ENCODE results near the gene LIPA. TPM values are rescaled to one million over a fixed set of nuclear protein-coding genes. Genes with fewer than 3 reads are reported as not detected.
A peak's percentile ranks its signal among the peaks of the same experiment; 100 is the strongest.

LIPA gene
- total RNA-seq, 2 donors from 2014 or later = 17.7 to 18.4 TPM

DNA sequence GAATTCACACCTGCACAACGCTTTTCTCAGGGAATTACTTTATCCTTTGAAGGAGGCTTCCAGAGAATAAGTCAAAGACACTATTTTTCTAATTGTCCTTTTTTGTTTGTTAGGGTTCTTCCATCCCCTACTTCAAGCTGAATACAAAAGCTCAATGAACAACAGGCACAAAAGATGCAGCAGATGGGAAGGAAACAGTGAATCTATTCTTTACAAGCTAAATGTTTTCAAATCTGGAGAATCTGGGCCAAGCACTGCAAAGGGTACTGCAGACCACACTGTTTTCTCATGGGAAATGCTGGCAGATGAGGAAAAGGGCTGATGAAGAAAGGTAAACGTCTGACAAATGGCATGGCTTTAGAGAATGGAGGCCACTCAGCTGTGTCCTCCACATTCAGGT, 18.5 kb downstream of the LIPA start:
- H3K9ac ChIP-seq (ENCODE audit: extremely low read depth, low read length, poor library complexity, severe bottlenecking) = no peak overlapping the region
- TF ChIP-seq, protein P1, sequence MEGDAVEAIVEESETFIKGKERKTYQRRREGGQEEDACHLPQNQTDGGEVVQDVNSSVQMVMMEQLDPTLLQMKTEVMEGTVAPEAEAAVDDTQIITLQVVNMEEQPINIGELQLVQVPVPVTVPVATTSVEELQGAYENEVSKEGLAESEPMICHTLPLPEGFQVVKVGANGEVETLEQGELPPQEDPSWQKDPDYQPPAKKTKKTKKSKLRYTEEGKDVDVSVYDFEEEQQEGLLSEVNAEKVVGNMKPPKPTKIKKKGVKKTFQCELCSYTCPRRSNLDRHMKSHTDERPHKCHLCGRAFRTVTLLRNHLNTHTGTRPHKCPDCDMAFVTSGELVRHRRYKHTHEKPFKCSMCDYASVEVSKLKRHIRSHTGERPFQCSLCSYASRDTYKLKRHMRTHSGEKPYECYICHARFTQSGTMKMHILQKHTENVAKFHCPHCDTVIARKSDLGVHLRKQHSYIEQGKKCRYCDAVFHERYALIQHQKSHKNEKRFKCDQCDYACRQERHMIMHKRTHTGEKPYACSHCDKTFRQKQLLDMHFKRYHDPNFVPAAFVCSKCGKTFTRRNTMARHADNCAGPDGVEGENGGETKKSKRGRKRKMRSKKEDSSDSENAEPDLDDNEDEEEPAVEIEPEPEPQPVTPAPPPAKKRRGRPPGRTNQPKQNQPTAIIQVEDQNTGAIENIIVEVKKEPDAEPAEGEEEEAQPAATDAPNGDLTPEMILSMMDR (conservative IDR thresholded peaks at IDR 0.05) = no peak
- no peak for DNase-seq
- no peak overlapping the region for H3K4me3 ChIP-seq (ENCODE audit: low read length)
- WGBS, 2 experiments (ENCODE audit: insufficient coverage in 1 of 2, insufficient read length in 1 of 2) = 88 to 96% methylated on average over 2 of the region's 2 CpGs
- Mint-ChIP-seq H3K27me3 (ENCODE audit: insufficient read depth) (peaks cover 10% of the 10 kb centered on the region), H3K36me3 (ENCODE audit: low read depth) (peaks cover 11% of the 10 kb centered on the region), H3K4me1 (peaks cover 12% of the 10 kb centered on the region), H3K4me3 (no peak overlapping the region), H3K27ac (no peak overlapping the region), H3K9me3 (peaks cover 8% of the 10 kb centered on the region)
- H3K4me1 ChIP-seq (ENCODE audit: control insufficient read depth, insufficient read depth, low read length) = peaks cover 4% of the 10 kb centered on the region
- H3K27me3 ChIP-seq (ENCODE audit: control insufficient read depth, insufficient read depth, low read length, poor library complexity, severe bottlenecking) = peaks cover 7% of the 10 kb centered on the region
- no peak overlapping the region for H3K27ac ChIP-seq (ENCODE audit: low read depth, low read length)
- no peaks in the 10 kb centered on the region for H3K36me3 ChIP-seq (ENCODE audit: control insufficient read depth, insufficient read depth, low read length)
- peaks cover 13% of the 10 kb centered on the region for H3K9me3 ChIP-seq (ENCODE audit: control insufficient read depth, low read length)

GRCh38 chr10:89228962-89229361, 22.6 kb downstream of the LIPA start:
- H3K4me1 ChIP-seq (ENCODE audit: control insufficient read depth, insufficient read depth, low read length) = no peaks in the 10 kb centered on the region
- no peak overlapping the region for H3K9ac ChIP-seq (ENCODE audit: extremely low read depth, low read length, poor library complexity, severe bottlenecking)
- H3K9me3 ChIP-seq (ENCODE audit: control insufficient read depth, low read length) = peaks cover 35% of the 10 kb centered on the region
- no peak overlapping the region for H3K27ac ChIP-seq (ENCODE audit: low read depth, low read length)
- H3K27ac Mint-ChIP-seq = no peak overlapping the region
- H3K4me1 Mint-ChIP-seq = peaks cover 11% of the 10 kb centered on the region
- H3K4me3 Mint-ChIP-seq = no peak overlapping the region
- no peak for DNase-seq
- H3K36me3 Mint-ChIP-seq (ENCODE audit: low read depth) = peaks cover 25% of the 10 kb centered on the region
- peak overlapping the region; percentile 1 for H3K4me3 ChIP-seq (ENCODE audit: low read length)
- TF ChIP-seq, protein P1 (conservative IDR thresholded peaks at IDR 0.05) = no peak
- no peaks in the 10 kb centered on the region for H3K27me3 ChIP-seq (ENCODE audit: control insufficient read depth, insufficient read depth, low read length, poor library complexity, severe bottlenecking)
- no peaks in the 10 kb centered on the region for H3K27me3 Mint-ChIP-seq (ENCODE audit: insufficient read depth)
- H3K9me3 Mint-ChIP-seq = peaks cover 24% of the 10 kb centered on the region
- H3K36me3 ChIP-seq (ENCODE audit: control insufficient read depth, insufficient read depth, low read length) = peaks cover 7% of the 10 kb centered on the region

- TF ChIP-seq, protein P1 (conservative IDR thresholded peaks at IDR 0.05) = no peak
- Mint-ChIP-seq H3K27me3 (ENCODE audit: insufficient read depth) (no peaks in the 10 kb centered on the region), H3K9me3 (peaks cover 24% of the 10 kb centered on the region), H3K4me3 (no peak overlapping the region), H3K4me1 (peaks cover 11% of the 10 kb centered on the region), H3K36me3 (ENCODE audit: low read depth) (peaks cover 25% of the 10 kb centered on the region), H3K27ac (no peak overlapping the region)
- Histone ChIP-seq H3K36me3 (ENCODE audit: control insufficient read depth, insufficient read depth, low read length) (peaks cover 7% of the 10 kb centered on the region), H3K4me3 (ENCODE audit: low read length) (no peak overlapping the region), H3K9me3 (ENCODE audit: control insufficient read depth, low read length) (peaks cover 35% of the 10 kb centered on the region), H3K27ac (ENCODE audit: low read depth, low read length) (no peak overlapping the region), H3K9ac (ENCODE audit: extremely low read depth, low read length, poor library complexity, severe bottlenecking) (no peak overlapping the region), H3K27me3 (ENCODE audit: control insufficient read depth, insufficient read depth, low read length, poor library complexity, severe bottlenecking) (no peaks in the 10 kb centered on the region), H3K4me1 (ENCODE audit: control insufficient read depth, insufficient read depth, low read length) (no peaks in the 10 kb centered on the region)
- 92 to 100% methylated on average over 2 to 3 of the region's 3 CpGs for WGBS, 2 experiments (ENCODE audit: insufficient coverage in 1 of 2, insufficient read length in 1 of 2)
- DNase-seq = no peak
These were observed 23.4 kb downstream of the LIPA start for GRCh38 chr10:89228146-89228545.
